ENCODE results near the gene DPM1. TPM values are rescaled to one million over a fixed set of nuclear protein-coding genes. Genes with fewer than 3 reads are reported as not detected.

DPM1 gene
- total RNA-seq, 1 experiment from 2014 or later, result 65.5 TPM

DNA sequence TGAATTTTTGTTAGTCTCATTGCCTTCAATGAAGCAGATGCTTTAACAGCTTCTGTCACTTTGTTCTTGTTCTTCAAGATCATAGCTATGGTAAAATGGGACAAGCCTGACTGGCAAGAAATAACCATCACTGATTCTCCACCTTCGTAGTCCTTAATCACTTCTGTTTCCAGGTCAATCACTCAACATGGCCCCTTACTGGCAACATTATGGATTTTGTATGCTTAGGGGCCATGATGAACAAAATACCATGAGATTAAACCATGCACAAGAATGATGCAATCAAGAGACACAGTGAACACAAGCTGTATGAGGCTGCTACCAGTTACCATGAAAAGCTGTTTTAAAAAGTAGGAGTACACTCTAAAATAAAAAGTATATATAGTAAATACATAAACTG lies 59.9 kb downstream of the DPM1 start:
- ChIA-PET RAD21 (ENCODE audit: low non-redundant PET in 1 of 2, low total read pairs in 2 of 2, uncharacterized antibody in 2 of 2, unreplicated experiment in 2 of 2) (no interaction called here), CTCF (interaction anchor here (1.5 kb wide), 1 partner anchor 104 kb away, joined by 3 read pairs; the partner anchor contains the start of gene BCAS4), POLR2A (no interaction called here)
- DNase-seq (ENCODE audit: low read depth, low spot score) (no peak), ATAC-seq (no peak)
- Histone ChIP-seq H3K27me3 (ENCODE audit: insufficient read depth, low read length) (no peaks in the 10 kb centered on the region), H3K4me2 (ENCODE audit: low read length) (no peak overlapping the region), H4K20me1 (ENCODE audit: insufficient read depth) (peaks cover 23% of the 10 kb centered on the region; the same call in 1 of the 2 replicates), H3K9ac (ENCODE audit: low read length) (no peak overlapping the region), H3K4me1 (ENCODE audit: control insufficient read depth in 1 of 2, insufficient read depth in 2 of 2, low read length in 2 of 2) (no peaks in the 10 kb centered on the region), H3K9me3 (ENCODE audit: control insufficient read depth in 1 of 2, insufficient read depth in 1 of 2, low read depth in 1 of 2, low read length in 2 of 2) (no peaks in the 10 kb centered on the region), H2AFZ (ENCODE audit: low read depth, low read length, poor library complexity, severe bottlenecking) (no peak overlapping the region), H3K27ac (ENCODE audit: low read depth, low read length) (no peak overlapping the region), H3K9me2 (ENCODE audit: insufficient read depth) (no peaks in the 10 kb centered on the region), H3K79me2 (ENCODE audit: insufficient read depth, low read length) (peaks cover 93% of the 10 kb centered on the region), H3K4me3 (replicated peaks in 1 of 2; ENCODE audit: low read depth in 1 of 2, low read length in 2 of 2) (no peak overlapping the region), H3K36me3 (ENCODE audit: control insufficient read depth in 1 of 2, insufficient read depth in 2 of 2, low read length in 2 of 2) (peaks cover 32 to 60% of the 10 kb centered on the region in 2 experiments)
- no peak for TF ChIP-seq JUND (IDR thresholded peaks at IDR 0.05)
- TF ChIP-seq EZH2phosphoT487 (IDR thresholded peaks at IDR 0.05; ENCODE audit: borderline replicate concordance), result no peak
- TF ChIP-seq CEBPB (IDR thresholded peaks at IDR 0.05; ENCODE audit: low read depth), result no peak
- no peak for TF ChIP-seq ZBTB33 (IDR thresholded peaks at IDR 0.05; ENCODE audit: extremely low read depth, insufficient replicate concordance, low read length)
- no TSS peak for BruUV-seq (replicated peaks)
- intact Hi-C loops (cut with micrococcal nuclease), result no loop called here

- Histone ChIP-seq H3K36me3 (ENCODE audit: control insufficient read depth in 1 of 2, insufficient read depth in 2 of 2, low read length in 2 of 2) (peaks cover 37 to 72% of the 10 kb centered on the region in 2 experiments), H3K4me2 (ENCODE audit: low read length) (no peak overlapping the region), H3K4me1 (ENCODE audit: control insufficient read depth in 1 of 2, insufficient read depth in 2 of 2, low read length in 2 of 2) (no peaks in the 10 kb centered on the region), H3K79me2 (ENCODE audit: insufficient read depth, low read length) (peaks cover 82% of the 10 kb centered on the region), H3K4me3 (replicated peaks in 1 of 2; ENCODE audit: low read depth in 1 of 2, low read length in 2 of 2) (no peak overlapping the region), H3K9me2 (ENCODE audit: insufficient read depth) (no peaks in the 10 kb centered on the region), H4K20me1 (ENCODE audit: insufficient read depth) (peaks cover 14% of the 10 kb centered on the region; the same call in 1 of the 2 replicates), H3K27ac (ENCODE audit: low read depth, low read length) (no peak overlapping the region), H3K9ac (ENCODE audit: low read length) (no peak overlapping the region), H2AFZ (ENCODE audit: low read depth, low read length, poor library complexity, severe bottlenecking) (no peak overlapping the region), H3K9me3 (ENCODE audit: control insufficient read depth in 1 of 2, insufficient read depth in 1 of 2, low read depth in 1 of 2, low read length in 2 of 2) (no peaks in the 10 kb centered on the region), H3K27me3 (ENCODE audit: insufficient read depth, low read length) (no peaks in the 10 kb centered on the region)
- intact Hi-C loops (cut with micrococcal nuclease), result no loop called here
- RAD21 ChIA-PET (ENCODE audit: low non-redundant PET in 1 of 2, low total read pairs in 2 of 2, uncharacterized antibody in 2 of 2, unreplicated experiment in 2 of 2), result no interaction called here
- CTCF ChIA-PET, result interaction anchor here (1.8 kb wide), 1 partner anchor 34 kb away, joined by 6 read pairs; no protein-coding TSS in a partner anchor
- no TSS peak for BruUV-seq (replicated peaks)
- DNase-seq (ENCODE audit: low read depth, low spot score) (no peak), ATAC-seq (no peak)
- TF ChIP-seq ZBTB33 (IDR thresholded peaks at IDR 0.05; ENCODE audit: extremely low read depth, insufficient replicate concordance, low read length), result no peak
- no peak for TF ChIP-seq ATF3 (IDR thresholded peaks at IDR 0.05)
- no peak for TF ChIP-seq EZH2 (IDR thresholded peaks at IDR 0.05)
- no peak for TF ChIP-seq CTCF (IDR thresholded peaks at IDR 0.05 in 2 of 3, conservative IDR thresholded peaks at IDR 0.05 in 1 of 3; ENCODE audit: borderline replicate concordance in 1 of 3, insufficient read depth in 1 of 3, low read depth in 2 of 3, low read length in 2 of 3)
- no peak for TF ChIP-seq RAD21 (IDR thresholded peaks at IDR 0.05; ENCODE audit: low read depth)
- TF ChIP-seq YY1 (IDR thresholded peaks at IDR 0.05; ENCODE audit: extremely low read depth, insufficient replicate concordance, low read depth, low read length), result no peak
- no peak for TF ChIP-seq ZFX (IDR thresholded peaks at IDR 0.05)
- no peak for TF ChIP-seq EZH2phosphoT487 (IDR thresholded peaks at IDR 0.05; ENCODE audit: borderline replicate concordance)
- no peak for TF ChIP-seq JUND (IDR thresholded peaks at IDR 0.05)
- POLR2A ChIA-PET, result no interaction called here
Measured at GRCh38 chr20:50895111-50895830, 63.1 kb downstream of the DPM1 start.

Measured in HCT116 (cell line).